ENCODE data around the gene C1orf21. TPM values are rescaled to one million over a fixed set of nuclear protein-coding genes. Genes with fewer than 3 reads are reported as not detected.

C1orf21 gene
- total and polyA plus RNA-seq, 2 donors (not counting 1 experiment from before 2014, with no cell fraction given) = under 0.01 to 0.32 TPM

- Histone ChIP-seq H3K27me3 (replicated peaks in 1 of 4; ENCODE audit: control extremely low read depth in 1 of 4, control insufficient read depth in 3 of 4, insufficient read depth in 4 of 4, low read length in 3 of 4) (no peaks in the 10 kb centered on the region), H3K36me3 (replicated peaks in 1 of 2; ENCODE audit: control extremely low read depth in 1 of 2, control insufficient read depth in 1 of 2, extremely low read depth in 1 of 2, insufficient read depth in 2 of 2, low read length in 1 of 2) (no peaks in the 10 kb centered on the region), H2AFZ (ENCODE audit: insufficient read depth, low read depth, low read length, poor library complexity, severe bottlenecking) (no peak overlapping the region), H3K9ac (ENCODE audit: low read length) (no peak overlapping the region), H4K20me1 (ENCODE audit: control insufficient read depth, insufficient read depth, low read length, poor library complexity, severe bottlenecking) (no peaks in the 10 kb centered on the region), H3K27ac (ENCODE audit: low read length in 2 of 2) (no peak overlapping the region), H3K4me2 (replicated peaks; ENCODE audit: low read depth, low read length, poor library complexity, severe bottlenecking) (no peak overlapping the region), H3K9me3 (ENCODE audit: control extremely low read depth in 1 of 3, control insufficient read depth in 2 of 3, insufficient read depth in 1 of 3, low read length in 2 of 3) (no peaks in the 10 kb centered on the region), H3K4me3 (ENCODE audit: control extremely low read depth in 1 of 5, extremely low read depth in 1 of 5, insufficient read depth in 1 of 5, low read depth in 2 of 5, low read length in 4 of 5) (no peak overlapping the region), H3K79me2 (ENCODE audit: control insufficient read depth, insufficient read depth, low read length) (no peaks in the 10 kb centered on the region), H3K4me1 (ENCODE audit: control insufficient read depth in 2 of 2, insufficient read depth in 2 of 2, low read length in 2 of 2) (no peaks in the 10 kb centered on the region)
- whole genome bisulfite sequencing (ENCODE audit: insufficient coverage) = 100% methylated on average over 1 of the region's 3 CpGs
- intact Hi-C loops (cut with micrococcal nuclease) = no loop called here
- no peak for TF ChIP-seq EZH2 (IDR thresholded peaks at IDR 0.05; ENCODE audit: borderline replicate concordance, insufficient read depth, low read depth, low read length, poor library complexity, severe bottlenecking)
- TF ChIP-seq, protein P1, sequence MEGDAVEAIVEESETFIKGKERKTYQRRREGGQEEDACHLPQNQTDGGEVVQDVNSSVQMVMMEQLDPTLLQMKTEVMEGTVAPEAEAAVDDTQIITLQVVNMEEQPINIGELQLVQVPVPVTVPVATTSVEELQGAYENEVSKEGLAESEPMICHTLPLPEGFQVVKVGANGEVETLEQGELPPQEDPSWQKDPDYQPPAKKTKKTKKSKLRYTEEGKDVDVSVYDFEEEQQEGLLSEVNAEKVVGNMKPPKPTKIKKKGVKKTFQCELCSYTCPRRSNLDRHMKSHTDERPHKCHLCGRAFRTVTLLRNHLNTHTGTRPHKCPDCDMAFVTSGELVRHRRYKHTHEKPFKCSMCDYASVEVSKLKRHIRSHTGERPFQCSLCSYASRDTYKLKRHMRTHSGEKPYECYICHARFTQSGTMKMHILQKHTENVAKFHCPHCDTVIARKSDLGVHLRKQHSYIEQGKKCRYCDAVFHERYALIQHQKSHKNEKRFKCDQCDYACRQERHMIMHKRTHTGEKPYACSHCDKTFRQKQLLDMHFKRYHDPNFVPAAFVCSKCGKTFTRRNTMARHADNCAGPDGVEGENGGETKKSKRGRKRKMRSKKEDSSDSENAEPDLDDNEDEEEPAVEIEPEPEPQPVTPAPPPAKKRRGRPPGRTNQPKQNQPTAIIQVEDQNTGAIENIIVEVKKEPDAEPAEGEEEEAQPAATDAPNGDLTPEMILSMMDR (IDR thresholded peaks at IDR 0.05) = no peak
- CTCF ChIA-PET = no interaction called here
- Mint-ChIP-seq H3K27me3 (peaks cover 4% of the 10 kb centered on the region), H3K27ac (no peak overlapping the region), H3K4me3 (no peak overlapping the region), H3K4me1 (no peaks in the 10 kb centered on the region), H3K9me3 (ENCODE audit: insufficient read depth) (no peaks in the 10 kb centered on the region)
- POLR2A ChIA-PET = no interaction called here
- no peak for DNase-seq
- no peak for ATAC-seq (ENCODE audit: low read depth)
Observed at GRCh38 chr1:184510110-184510509, 123.3 kb downstream of the C1orf21 start.

DNA sequence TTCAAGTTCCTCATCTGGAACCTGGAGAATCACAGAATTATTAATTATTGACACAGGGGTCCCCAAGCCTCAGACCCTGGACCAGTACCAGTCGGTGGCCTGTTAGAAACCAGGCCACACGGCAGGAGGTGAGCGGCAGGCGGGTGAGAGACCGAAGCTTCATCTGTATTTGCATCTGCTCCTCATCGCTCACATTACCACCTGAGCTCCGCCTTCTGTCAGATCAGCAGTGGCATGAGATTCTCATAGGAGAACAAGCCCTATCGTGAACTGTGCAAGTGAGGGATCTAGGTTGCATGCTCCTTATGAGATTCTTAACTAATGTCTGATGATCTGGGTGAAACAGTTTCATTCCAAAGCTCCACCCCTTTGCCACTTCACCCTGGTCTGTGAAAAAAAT is 125.9 kb downstream of the C1orf21 start:
- 100% methylated on average over 5 of the region's 8 CpGs for WGBS (ENCODE audit: insufficient coverage)

More for the DNA sequence above, 125.9 kb downstream of the C1orf21 start:
- Mint-ChIP-seq H3K4me3 (no peak overlapping the region), H3K27ac (no peak overlapping the region), H3K9me3 (ENCODE audit: insufficient read depth) (no peaks in the 10 kb centered on the region), H3K4me1 (no peaks in the 10 kb centered on the region), H3K27me3 (peaks cover 8% of the 10 kb centered on the region)
- Histone ChIP-seq H3K36me3 (replicated peaks in 1 of 2; ENCODE audit: control extremely low read depth in 1 of 2, control insufficient read depth in 1 of 2, extremely low read depth in 1 of 2, insufficient read depth in 2 of 2, low read length in 1 of 2) (no peaks in the 10 kb centered on the region), H3K27ac (ENCODE audit: low read length in 2 of 2) (no peak overlapping the region), H3K9me3 (ENCODE audit: control extremely low read depth in 1 of 3, control insufficient read depth in 2 of 3, insufficient read depth in 1 of 3, low read length in 2 of 3) (no peaks in the 10 kb centered on the region), H3K79me2 (ENCODE audit: control insufficient read depth, insufficient read depth, low read length) (no peaks in the 10 kb centered on the region), H3K9ac (ENCODE audit: low read length) (no peak overlapping the region), H3K4me1 (ENCODE audit: control insufficient read depth in 2 of 2, insufficient read depth in 2 of 2, low read length in 2 of 2) (no peaks in the 10 kb centered on the region), H3K4me3 (ENCODE audit: control extremely low read depth in 1 of 5, extremely low read depth in 1 of 5, insufficient read depth in 1 of 5, low read depth in 2 of 5, low read length in 4 of 5) (no peak overlapping the region), H3K27me3 (replicated peaks in 1 of 4; ENCODE audit: control extremely low read depth in 1 of 4, control insufficient read depth in 3 of 4, insufficient read depth in 4 of 4, low read length in 3 of 4) (no peaks in the 10 kb centered on the region), H2AFZ (ENCODE audit: insufficient read depth, low read depth, low read length, poor library complexity, severe bottlenecking) (no peak overlapping the region), H4K20me1 (ENCODE audit: control insufficient read depth, insufficient read depth, low read length, poor library complexity, severe bottlenecking) (no peaks in the 10 kb centered on the region), H3K4me2 (replicated peaks; ENCODE audit: low read depth, low read length, poor library complexity, severe bottlenecking) (no peak overlapping the region)
- ChIA-PET CTCF (no interaction called here), POLR2A (no interaction called here)
- intact Hi-C loops (cut with micrococcal nuclease) = no loop called here
- ATAC-seq (ENCODE audit: low read depth) (no peak), DNase-seq (no peak)
- TF ChIP-seq, protein P1 (IDR thresholded peaks at IDR 0.05) = no peak
- TF ChIP-seq EZH2 (IDR thresholded peaks at IDR 0.05; ENCODE audit: borderline replicate concordance, insufficient read depth, low read depth, low read length, poor library complexity, severe bottlenecking) = no peak
